ENCODE results near the gene DNAJC6. TPM values are rescaled to one million over a fixed set of nuclear protein-coding genes. Genes with fewer than 3 reads are reported as not detected.

The DNAJC6 gene
- total RNA-seq, result 1 to 10 TPM; 1.3 to 2.2 TPM

- intact Hi-C loops (cut with DNase I), result no loop called here
- Histone ChIP-seq H3K36me3 (no peaks in the 10 kb centered on the region), H3K9me3 (no peaks in the 10 kb centered on the region), H3K4me1 (no peaks in the 10 kb centered on the region), H3K27ac (no peak within 1 kb of the TSS), H3K27me3 (no peaks in the 10 kb centered on the region), H3K9ac (ENCODE audit: low read depth in 2 of 2, low read length in 2 of 2) (no peak within 1 kb of the TSS), H3K4me3 (peak within 1 kb of the TSS; percentile 31)
- TF ChIP-seq CTCF (IDR thresholded peaks at IDR 0.05), result no peak
- DNase-seq, result peak; percentile 72
These were observed at the start of gene DNAJC6 for GRCh38 chr1:65309304-65310077. Gene DNAJC6, plus strand, starts transcription at chr1:65309543. Its CDS starts 203 bp downstream, at chr1:65309746.

- peaks cover 3% of the 10 kb centered on the region for H3K4me1 ChIP-seq
- H3K36me3 ChIP-seq, result no peaks in the 10 kb centered on the region
- no peak overlapping the region for H3K9ac ChIP-seq (ENCODE audit: low read depth in 2 of 2, low read length in 2 of 2)
- intact Hi-C loops (cut with DNase I), result no loop called here
- no peak overlapping the region for H3K27ac ChIP-seq
- no peaks in the 10 kb centered on the region for H3K9me3 ChIP-seq
- no peak for DNase-seq
- H3K4me3 ChIP-seq, result no peak overlapping the region
- H3K27me3 ChIP-seq, result no peaks in the 10 kb centered on the region
- TF ChIP-seq CTCF (IDR thresholded peaks at IDR 0.05), result no peak
These were observed 49.5 kb upstream of the DNAJC6 start for GRCh38 chr1:65259816-65260215.

- no peaks in the 10 kb centered on the region for H3K36me3 ChIP-seq
- intact Hi-C loops (cut with DNase I), result no loop called here
- H3K9me3 ChIP-seq, result no peaks in the 10 kb centered on the region
- no peak for DNase-seq
- H3K4me3 ChIP-seq, result no peak overlapping the region
- H3K4me1 ChIP-seq, result peaks cover 5% of the 10 kb centered on the region
- TF ChIP-seq CTCF (IDR thresholded peaks at IDR 0.05), result no peak
- no peak overlapping the region for H3K27ac ChIP-seq
- H3K9ac ChIP-seq (ENCODE audit: low read depth in 2 of 2, low read length in 2 of 2), result no peak overlapping the region
- no peaks in the 10 kb centered on the region for H3K27me3 ChIP-seq
These were observed 48.4 kb upstream of the DNAJC6 start for GRCh38 chr1:65260851-65261473.

- H3K27me3 ChIP-seq, result no peaks in the 10 kb centered on the region
- H3K27ac ChIP-seq, result no peak overlapping the region
- TF ChIP-seq CTCF (IDR thresholded peaks at IDR 0.05), result no peak
- DNase-seq, result no peak
- H3K36me3 ChIP-seq, result no peaks in the 10 kb centered on the region
- H3K4me3 ChIP-seq, result no peak overlapping the region
- intact Hi-C loops (cut with DNase I), result no loop called here
- no peaks in the 10 kb centered on the region for H3K9me3 ChIP-seq
- H3K4me1 ChIP-seq, result peaks cover 5% of the 10 kb centered on the region
- no peak overlapping the region for H3K9ac ChIP-seq (ENCODE audit: low read depth in 2 of 2, low read length in 2 of 2)
These were observed 46.1 kb upstream of the DNAJC6 start for GRCh38 chr1:65263286-65263685.

- H3K27ac ChIP-seq, result no peak overlapping the region
- no peak overlapping the region for H3K9ac ChIP-seq (ENCODE audit: low read depth in 2 of 2, low read length in 2 of 2)
- H3K4me1 ChIP-seq, result peaks cover 5% of the 10 kb centered on the region
- no peaks in the 10 kb centered on the region for H3K36me3 ChIP-seq
- peak; percentile 38 for DNase-seq
- no peak for TF ChIP-seq CTCF (IDR thresholded peaks at IDR 0.05)
- H3K27me3 ChIP-seq, result no peaks in the 10 kb centered on the region
- H3K9me3 ChIP-seq, result no peaks in the 10 kb centered on the region
- H3K4me3 ChIP-seq, result no peak overlapping the region
- intact Hi-C loops (cut with DNase I), result no loop called here
These were observed 45.0 kb upstream of the DNAJC6 start for GRCh38 chr1:65264197-65264929.

All from colonic mucosa (tissue), 4 donors.